Activated naive CD4-positive, alpha-beta T cell treated with anti-CD3 and anti-CD28 coated beads, Interleukin-2, amount 50 U/mL, for 16 hours (primary cell): ENCODE data around the gene TRIM17.
"Not testable (repeated sequence)": the region's sequence is repeated elsewhere in the genome, so short reads cannot be mapped to it uniquely, and the experiment has no call there.

Experiments
- DNase-seq: peaks from one replicate; pipeline ENCODE4 v3.0.0-alpha.2; 2020

TRIM17 gene

GRCh38 chr1:228446852-228447251 is 30.2 kb upstream of the TRIM17 start:
- no peak for DNase-seq

- peak; percentile 33 for DNase-seq
These were observed 29.4 kb upstream of the TRIM17 start for GRCh38 chr1:228445843-228446650.

GRCh38 chr1:228445490-228445842 is 28.8 kb upstream of the TRIM17 start:
- DNase-seq: no peak

- no peak for DNase-seq
These were observed 26.7 kb upstream of the TRIM17 start for GRCh38 chr1:228443395-228443794.

GRCh38 chr1:228440761-228441500 is 24.3 kb upstream of the TRIM17 start:
- no peak for DNase-seq

- DNase-seq: no peak
These were observed 21.6 kb upstream of the TRIM17 start for GRCh38 chr1:228438266-228438665.

GRCh38 chr1:228437424-228437962 is 20.8 kb upstream of the TRIM17 start:
- DNase-seq: no peak

GRCh38 chr1:228434689-228435088 is 18.0 kb upstream of the TRIM17 start:
- no peak for DNase-seq

GRCh38 chr1:228433337-228434053 is 16.8 kb upstream of the TRIM17 start:
- DNase-seq: not testable (repeated sequence)

GRCh38 chr1:228430243-228430642 is 13.6 kb upstream of the TRIM17 start:
- DNase-seq: no peak

GRCh38 chr1:228429698-228430097 is 13.0 kb upstream of the TRIM17 start:
- DNase-seq: no peak

- DNase-seq: no peak
These were observed 12.3 kb upstream of the TRIM17 start for GRCh38 chr1:228429007-228429406.

- no peak for DNase-seq
These were observed 11.8 kb upstream of the TRIM17 start for GRCh38 chr1:228428412-228428811.

- DNase-seq: no peak
These were observed 10.0 kb upstream of the TRIM17 start for GRCh38 chr1:228426518-228427175.

- DNase-seq: no peak
These were observed 8.3 kb upstream of the TRIM17 start for GRCh38 chr1:228424685-228425660.

- DNase-seq: no peak
These were observed 6.9 kb upstream of the TRIM17 start for GRCh38 chr1:228423404-228424053.

GRCh38 chr1:228420968-228421826 is 4.5 kb upstream of the TRIM17 start:
- DNase-seq: no peak

GRCh38 chr1:228417483-228418203 is 982 bp upstream of the TRIM17 start:
- no peak for DNase-seq

GRCh38 chr1:228417061-228417460 is 400 bp upstream of the TRIM17 start:
- DNase-seq: no peak
